Measurements from ENCODE around the gene RAB25.
"Not testable (repeated sequence)": the region's sequence is repeated elsewhere in the genome, so short reads cannot be mapped to it uniquely, and the experiment has no call there.

RAB25 gene

DNA sequence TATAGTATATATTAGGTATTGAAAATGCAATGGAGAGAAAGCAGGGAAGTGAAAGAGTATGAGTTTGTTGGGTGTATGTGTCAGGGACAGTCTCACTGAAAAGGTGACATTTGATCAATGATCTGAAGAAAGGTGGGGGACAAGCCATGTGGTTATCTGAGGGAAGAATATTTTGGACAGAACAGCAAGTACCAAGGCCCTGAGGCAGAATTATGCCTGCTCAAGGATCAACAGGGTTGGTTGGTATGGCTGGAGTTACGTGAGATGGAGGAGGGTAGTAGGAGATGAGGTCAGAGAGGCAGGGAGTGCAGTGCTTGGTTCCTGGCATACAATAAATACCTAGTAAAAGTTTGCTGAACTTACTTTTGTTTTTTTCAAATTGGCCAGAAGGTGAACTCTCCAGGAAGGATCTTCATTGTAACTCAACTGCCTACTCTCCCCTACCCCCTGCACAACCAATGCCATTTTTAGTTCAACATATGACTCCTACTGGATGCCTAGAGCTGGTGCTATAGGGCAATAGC is 4.6 kb upstream of the RAB25 start:
- Histone ChIP-seq H3K36me3 (ENCODE audit: control insufficient read depth, insufficient read depth, low read length) (no peaks in the 10 kb centered on the region), H3K9me3 (ENCODE audit: control insufficient read depth, insufficient read depth, low read length) (no peaks in the 10 kb centered on the region), H3K27me3 (ENCODE audit: control insufficient read depth, insufficient read depth, low read length) (peaks cover 12% of the 10 kb centered on the region), H3K4me1 (ENCODE audit: control insufficient read depth, insufficient read depth, low read length) (peaks cover 8% of the 10 kb centered on the region), H3K9ac (ENCODE audit: low read depth, low read length) (no peak overlapping the region), H3K4me3 (ENCODE audit: low read depth, low read length) (no peak overlapping the region)

DNA sequence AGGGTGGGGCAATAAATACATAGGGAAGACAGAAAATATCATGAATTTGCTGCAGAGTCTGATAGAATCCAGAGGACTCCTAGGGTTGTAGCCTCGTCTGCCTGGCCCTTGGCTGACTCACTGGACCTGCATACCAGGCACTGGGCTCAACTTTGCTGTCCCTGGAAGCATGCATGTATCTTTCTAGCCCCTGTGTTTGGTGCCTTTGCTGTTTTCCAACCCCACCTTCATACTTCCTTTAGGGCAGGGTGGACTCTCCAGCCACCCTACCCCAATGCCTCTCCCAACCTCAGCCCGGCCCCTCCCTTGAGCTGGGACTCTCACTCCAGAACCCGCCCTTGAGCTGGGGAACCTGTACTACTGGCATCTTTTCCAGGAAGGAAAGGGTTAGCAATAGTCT is 1.2 kb downstream of the RAB25 start:
- H3K9me3 ChIP-seq (ENCODE audit: control insufficient read depth, insufficient read depth, low read length), result no peaks in the 10 kb centered on the region
- H3K36me3 ChIP-seq (ENCODE audit: control insufficient read depth, insufficient read depth, low read length), result no peaks in the 10 kb centered on the region
- peaks cover 10% of the 10 kb centered on the region for H3K27me3 ChIP-seq (ENCODE audit: control insufficient read depth, insufficient read depth, low read length)
- H3K4me1 ChIP-seq (ENCODE audit: control insufficient read depth, insufficient read depth, low read length), result peaks cover 11% of the 10 kb centered on the region
- no peak overlapping the region for H3K4me3 ChIP-seq (ENCODE audit: low read depth, low read length)
- H3K9ac ChIP-seq (ENCODE audit: low read depth, low read length), result no peak overlapping the region

DNA sequence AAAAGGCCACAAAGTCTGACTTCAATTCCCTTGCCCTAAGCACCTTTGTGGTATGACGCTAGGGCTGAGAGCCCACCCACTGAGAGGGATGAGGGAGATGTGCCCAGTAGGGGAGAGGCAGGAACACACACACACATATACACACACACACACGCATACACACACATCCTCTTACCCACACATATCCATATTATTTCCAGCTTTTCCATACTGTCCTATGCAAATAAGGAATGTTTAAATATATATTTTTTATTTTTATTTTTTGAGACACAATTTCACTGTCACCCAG is 3.0 kb downstream of the RAB25 start:
- Histone ChIP-seq H3K9me3 (ENCODE audit: control insufficient read depth, insufficient read depth, low read length) (no peaks in the 10 kb centered on the region), H3K36me3 (ENCODE audit: control insufficient read depth, insufficient read depth, low read length) (no peaks in the 10 kb centered on the region), H3K27me3 (ENCODE audit: control insufficient read depth, insufficient read depth, low read length) (peaks cover 7% of the 10 kb centered on the region), H3K4me1 (ENCODE audit: control insufficient read depth, insufficient read depth, low read length) (peaks cover 11% of the 10 kb centered on the region), H3K4me3 (ENCODE audit: low read depth, low read length) (no peak overlapping the region), H3K9ac (ENCODE audit: low read depth, low read length) (no peak overlapping the region)

DNA sequence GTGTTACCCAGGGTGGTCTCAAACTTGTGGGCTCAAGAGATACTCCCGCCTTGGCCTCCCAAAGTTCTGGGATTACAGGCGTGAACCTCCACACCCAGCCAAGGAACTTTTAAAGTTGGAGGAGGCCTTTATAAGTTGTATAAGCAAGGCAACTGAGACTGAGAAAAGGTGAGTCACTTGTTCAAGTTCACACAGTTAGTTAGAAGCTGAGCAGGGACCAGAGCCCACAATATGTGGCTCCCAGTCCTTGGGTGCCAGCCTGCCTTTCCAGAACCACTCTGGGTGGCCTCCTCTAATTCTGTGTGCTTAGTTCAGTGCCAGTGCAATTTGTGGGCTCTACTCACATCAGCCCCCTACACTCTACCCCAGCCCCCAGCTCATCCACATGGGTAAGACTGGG is 3.7 kb downstream of the RAB25 start:
- Histone ChIP-seq H3K36me3 (ENCODE audit: control insufficient read depth, insufficient read depth, low read length) (no peaks in the 10 kb centered on the region), H3K9ac (ENCODE audit: low read depth, low read length) (no peak overlapping the region), H3K4me1 (ENCODE audit: control insufficient read depth, insufficient read depth, low read length) (peaks cover 11% of the 10 kb centered on the region), H3K4me3 (ENCODE audit: low read depth, low read length) (no peak overlapping the region), H3K27me3 (ENCODE audit: control insufficient read depth, insufficient read depth, low read length) (peaks cover 4% of the 10 kb centered on the region), H3K9me3 (ENCODE audit: control insufficient read depth, insufficient read depth, low read length) (no peaks in the 10 kb centered on the region)

DNA sequence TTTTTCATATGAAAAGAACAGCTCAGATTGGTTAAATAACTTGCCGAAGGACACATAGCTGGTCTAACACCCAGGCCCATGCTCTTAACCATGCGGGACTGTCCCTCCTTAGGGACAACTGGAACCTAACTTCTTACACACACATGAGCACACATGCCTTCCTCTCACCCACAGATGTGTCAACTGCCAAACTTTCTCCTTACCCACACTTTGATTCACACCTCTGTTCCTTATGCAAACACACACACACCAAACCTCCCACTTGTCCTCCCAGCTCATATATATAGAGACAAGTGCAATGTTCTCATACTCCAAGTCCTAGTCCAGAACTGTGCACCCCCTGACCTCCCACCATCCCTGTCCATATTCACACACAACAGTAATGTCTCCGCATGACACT is 4.3 kb downstream of the RAB25 start:
- peaks cover 11% of the 10 kb centered on the region for H3K4me1 ChIP-seq (ENCODE audit: control insufficient read depth, insufficient read depth, low read length)
- H3K9me3 ChIP-seq (ENCODE audit: control insufficient read depth, insufficient read depth, low read length), result no peaks in the 10 kb centered on the region
- H3K36me3 ChIP-seq (ENCODE audit: control insufficient read depth, insufficient read depth, low read length), result no peaks in the 10 kb centered on the region
- no peak overlapping the region for H3K9ac ChIP-seq (ENCODE audit: low read depth, low read length)
- H3K27me3 ChIP-seq (ENCODE audit: control insufficient read depth, insufficient read depth, low read length), result peaks cover 4% of the 10 kb centered on the region
- H3K4me3 ChIP-seq (ENCODE audit: low read depth, low read length), result no peak overlapping the region

DNA sequence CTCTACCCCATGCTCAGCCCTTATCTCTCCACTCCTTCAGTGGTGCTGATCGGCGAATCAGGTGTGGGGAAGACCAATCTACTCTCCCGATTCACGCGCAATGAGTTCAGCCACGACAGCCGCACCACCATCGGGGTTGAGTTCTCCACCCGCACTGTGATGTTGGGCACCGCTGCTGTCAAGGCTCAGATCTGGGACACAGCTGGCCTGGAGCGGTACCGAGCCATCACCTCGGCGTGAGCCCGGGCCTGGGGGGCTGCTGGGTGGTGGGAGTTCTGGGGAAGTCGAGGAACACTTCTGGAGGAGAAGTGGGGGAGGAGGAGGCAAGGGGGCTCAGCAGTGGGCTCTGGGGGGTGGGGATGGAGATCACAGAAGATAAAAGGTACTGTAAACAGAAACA is 4.9 kb downstream of the RAB25 start:
- peaks cover 4% of the 10 kb centered on the region for H3K27me3 ChIP-seq (ENCODE audit: control insufficient read depth, insufficient read depth, low read length)
- no peak overlapping the region for H3K9ac ChIP-seq (ENCODE audit: low read depth, low read length)
- H3K9me3 ChIP-seq (ENCODE audit: control insufficient read depth, insufficient read depth, low read length), result no peaks in the 10 kb centered on the region
- peaks cover 11% of the 10 kb centered on the region for H3K4me1 ChIP-seq (ENCODE audit: control insufficient read depth, insufficient read depth, low read length)
- H3K36me3 ChIP-seq (ENCODE audit: control insufficient read depth, insufficient read depth, low read length), result no peaks in the 10 kb centered on the region
- no peak overlapping the region for H3K4me3 ChIP-seq (ENCODE audit: low read depth, low read length)

DNA sequence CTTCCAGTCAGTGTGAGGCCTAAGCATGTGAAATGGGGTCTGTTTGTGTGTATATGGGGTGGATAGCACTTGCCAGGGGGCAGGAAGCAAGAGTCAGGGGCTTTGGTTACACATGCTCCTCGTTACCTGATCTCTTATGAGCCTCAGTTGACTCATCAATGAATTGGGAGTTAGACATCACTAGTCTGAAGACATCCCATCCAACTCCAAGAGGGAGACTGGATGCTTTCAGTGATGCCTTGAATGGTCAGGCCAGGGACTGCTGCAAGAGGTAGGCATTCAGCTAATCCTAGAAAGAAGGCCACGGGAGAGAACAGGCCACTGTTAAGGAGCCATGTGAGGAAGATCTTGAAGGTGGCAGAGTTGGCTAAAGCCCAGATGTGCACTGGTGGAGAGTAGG is 6.3 kb downstream of the RAB25 start:
- Histone ChIP-seq H3K36me3 (ENCODE audit: control insufficient read depth, insufficient read depth, low read length) (no peaks in the 10 kb centered on the region), H3K9ac (ENCODE audit: low read depth, low read length) (no peak overlapping the region), H3K27me3 (ENCODE audit: control insufficient read depth, insufficient read depth, low read length) (no peaks in the 10 kb centered on the region), H3K4me3 (ENCODE audit: low read depth, low read length) (no peak overlapping the region), H3K9me3 (ENCODE audit: control insufficient read depth, insufficient read depth, low read length) (no peaks in the 10 kb centered on the region), H3K4me1 (ENCODE audit: control insufficient read depth, insufficient read depth, low read length) (peaks cover 7% of the 10 kb centered on the region)

DNA sequence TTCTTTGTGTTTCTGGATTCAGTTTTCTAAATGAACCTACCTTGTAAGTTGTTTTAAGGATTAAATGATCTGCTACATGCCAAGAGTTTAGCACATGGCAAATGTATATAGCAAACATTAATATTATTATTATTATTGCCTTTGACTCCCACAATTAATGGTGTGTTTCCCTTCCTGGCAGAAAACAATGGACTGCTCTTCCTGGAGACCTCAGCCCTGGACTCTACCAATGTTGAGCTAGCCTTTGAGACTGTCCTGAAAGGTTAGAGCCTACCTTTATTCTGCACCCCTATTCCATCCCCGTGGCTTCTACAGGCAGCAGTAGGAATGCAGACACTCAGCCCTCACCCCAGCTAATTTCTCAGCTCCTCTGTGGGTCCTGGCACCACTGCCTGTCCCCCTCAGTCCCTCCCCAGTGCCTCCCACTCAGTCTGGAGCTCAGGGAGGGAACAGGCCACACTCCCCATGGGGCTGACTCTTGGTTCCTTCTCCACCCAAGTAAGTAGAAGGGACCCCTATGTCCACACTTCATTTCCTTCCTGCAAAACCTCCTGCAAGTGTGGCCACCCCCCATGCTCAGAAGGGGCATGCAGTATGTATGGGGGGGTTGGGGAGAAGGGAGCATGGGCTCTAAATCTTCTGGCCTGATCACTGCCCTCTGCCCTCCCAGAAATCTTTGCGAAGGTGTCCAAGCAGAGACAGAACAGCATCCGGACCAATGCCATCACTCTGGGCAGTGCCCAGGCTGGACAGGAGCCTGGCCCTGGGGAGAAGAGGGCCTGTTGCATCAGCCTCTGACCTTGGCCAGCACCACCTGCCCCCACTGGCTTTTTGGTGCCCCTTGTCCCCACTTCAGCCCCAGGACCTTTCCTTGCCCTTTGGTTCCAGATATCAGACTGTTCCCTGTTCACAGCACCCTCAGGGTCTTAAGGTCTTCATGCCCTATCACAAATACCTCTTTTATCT is 8.8 kb downstream of the RAB25 start:
- H3K36me3 ChIP-seq (ENCODE audit: control insufficient read depth, insufficient read depth, low read length), result no peaks in the 10 kb centered on the region
- H3K9ac ChIP-seq (ENCODE audit: low read depth, low read length), result no peak overlapping the region
- peaks cover 23% of the 10 kb centered on the region for H3K4me1 ChIP-seq (ENCODE audit: control insufficient read depth, insufficient read depth, low read length)
- H3K9me3 ChIP-seq (ENCODE audit: control insufficient read depth, insufficient read depth, low read length), result no peaks in the 10 kb centered on the region
- H3K27me3 ChIP-seq (ENCODE audit: control insufficient read depth, insufficient read depth, low read length), result no peaks in the 10 kb centered on the region
- H3K4me3 ChIP-seq (ENCODE audit: low read depth, low read length), result no peak overlapping the region

DNA sequence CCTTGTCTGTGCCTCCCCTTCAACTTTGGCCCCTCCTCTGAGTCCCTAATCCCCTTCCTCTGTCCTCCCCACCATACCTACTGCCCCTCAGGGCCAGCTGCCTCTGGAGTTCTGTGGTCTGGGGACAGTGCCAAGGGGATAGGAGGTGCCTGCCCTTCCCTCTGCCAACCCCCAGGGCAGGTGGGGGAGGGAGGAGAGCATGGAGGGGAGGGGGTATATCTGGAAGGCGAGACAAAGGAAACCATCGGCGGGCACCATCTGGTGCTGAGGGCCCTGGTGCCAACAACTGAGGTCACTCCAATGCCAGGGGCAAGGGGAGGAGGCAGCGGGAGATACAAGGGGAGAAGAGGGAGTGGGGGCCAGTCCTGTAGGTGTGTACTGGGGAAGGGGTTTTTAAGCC is 9.6 kb downstream of the RAB25 start:
- H3K27me3 ChIP-seq (ENCODE audit: control insufficient read depth, insufficient read depth, low read length), result no peaks in the 10 kb centered on the region
- no peak overlapping the region for H3K4me3 ChIP-seq (ENCODE audit: low read depth, low read length)
- no peak overlapping the region for H3K9ac ChIP-seq (ENCODE audit: low read depth, low read length)
- no peaks in the 10 kb centered on the region for H3K36me3 ChIP-seq (ENCODE audit: control insufficient read depth, insufficient read depth, low read length)
- H3K9me3 ChIP-seq (ENCODE audit: control insufficient read depth, insufficient read depth, low read length), result no peaks in the 10 kb centered on the region
- H3K4me1 ChIP-seq (ENCODE audit: control insufficient read depth, insufficient read depth, low read length), result peaks cover 29% of the 10 kb centered on the region

DNA sequence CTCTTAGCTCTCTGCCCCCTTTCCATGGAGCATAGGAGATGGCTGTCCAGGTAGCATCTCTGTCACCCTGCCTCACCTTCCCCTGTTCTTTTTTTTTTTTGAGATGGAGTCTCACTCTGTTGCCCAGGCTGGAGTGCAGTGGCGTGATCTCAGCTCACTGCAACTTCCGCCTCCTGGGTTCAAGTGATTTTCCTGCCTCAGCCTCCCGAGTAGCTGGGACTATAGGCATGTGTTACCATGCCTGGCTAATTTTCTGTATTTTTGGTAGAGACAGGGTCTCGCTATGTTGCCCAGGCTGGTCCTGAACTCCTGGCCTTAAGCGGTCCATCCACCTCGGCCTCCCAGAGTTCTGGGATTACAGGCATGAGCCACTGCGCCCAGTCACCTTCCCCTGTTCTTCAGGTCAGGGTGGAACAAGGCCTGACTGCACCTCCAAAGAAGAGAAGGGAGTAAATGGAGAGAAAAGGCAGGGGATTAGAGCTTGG is 10.4 kb downstream of the RAB25 start:
- not testable (repeated sequence) for H3K4me3 ChIP-seq (ENCODE audit: low read depth, low read length); H3K36me3 ChIP-seq (ENCODE audit: control insufficient read depth, insufficient read depth, low read length); H3K9ac ChIP-seq (ENCODE audit: low read depth, low read length); H3K27me3 ChIP-seq (ENCODE audit: control insufficient read depth, insufficient read depth, low read length); H3K9me3 ChIP-seq (ENCODE audit: control insufficient read depth, insufficient read depth, low read length)
- H3K4me1 ChIP-seq (ENCODE audit: control insufficient read depth, insufficient read depth, low read length), result peaks cover 34% of the 10 kb centered on the region

DNA sequence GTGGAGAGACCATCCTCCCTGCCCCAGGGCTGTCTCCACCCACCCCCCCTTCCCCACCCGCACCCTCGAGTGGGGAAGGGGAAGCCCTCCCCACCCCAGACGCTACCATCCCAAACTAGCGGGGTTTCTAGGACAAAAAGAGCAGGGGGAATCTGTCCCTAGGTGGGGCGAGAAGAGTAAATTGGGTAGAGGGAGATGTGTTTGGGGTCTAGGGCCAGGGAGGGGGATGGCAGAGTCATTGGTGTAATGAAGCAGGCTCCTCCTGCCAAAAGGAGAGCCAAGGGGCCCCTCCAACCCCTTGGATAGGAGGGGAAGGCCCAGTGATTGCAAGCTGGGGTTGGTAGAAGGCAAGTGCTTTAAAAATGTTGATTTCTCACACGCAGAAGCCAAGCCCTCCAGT is 11.3 kb downstream of the RAB25 start:
- H3K9me3 ChIP-seq (ENCODE audit: control insufficient read depth, insufficient read depth, low read length), result no peaks in the 10 kb centered on the region
- no peaks in the 10 kb centered on the region for H3K27me3 ChIP-seq (ENCODE audit: control insufficient read depth, insufficient read depth, low read length)
- no peak overlapping the region for H3K4me3 ChIP-seq (ENCODE audit: low read depth, low read length)
- H3K4me1 ChIP-seq (ENCODE audit: control insufficient read depth, insufficient read depth, low read length), result peaks cover 34% of the 10 kb centered on the region
- H3K36me3 ChIP-seq (ENCODE audit: control insufficient read depth, insufficient read depth, low read length), result peaks cover 6% of the 10 kb centered on the region
- H3K9ac ChIP-seq (ENCODE audit: low read depth, low read length), result no peak overlapping the region

DNA sequence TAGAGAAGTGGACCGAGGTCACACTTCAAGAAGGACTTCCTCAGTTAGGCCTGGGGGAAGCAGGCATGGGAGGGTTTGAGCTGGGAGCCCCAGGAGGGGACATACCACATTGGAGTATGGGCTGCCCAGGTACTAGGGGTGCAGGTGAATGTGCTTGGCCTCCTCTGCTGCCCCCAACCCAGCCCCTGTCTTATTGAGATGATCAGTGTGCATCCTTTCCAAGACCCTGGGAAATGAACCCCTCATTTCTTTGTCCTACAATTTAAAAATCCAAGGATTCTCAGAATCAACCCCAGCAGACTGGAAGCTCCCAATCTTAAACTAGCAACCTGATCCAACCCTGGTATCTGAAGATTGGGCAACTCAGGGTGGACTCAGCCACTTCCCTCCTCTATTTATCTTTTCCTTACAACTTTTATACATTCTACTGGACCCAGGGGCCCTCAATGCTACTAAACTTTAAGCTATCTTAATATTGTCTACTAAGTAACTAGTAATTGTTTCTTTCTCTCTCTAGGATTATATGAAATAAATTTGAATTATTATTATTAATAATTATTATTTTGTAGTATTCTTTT is 12.2 kb downstream of the RAB25 start:
- no peak overlapping the region for H3K9ac ChIP-seq (ENCODE audit: low read depth, low read length)
- peaks cover 6% of the 10 kb centered on the region for H3K36me3 ChIP-seq (ENCODE audit: control insufficient read depth, insufficient read depth, low read length)
- peaks cover 9% of the 10 kb centered on the region for H3K27me3 ChIP-seq (ENCODE audit: control insufficient read depth, insufficient read depth, low read length)
- peaks cover 38% of the 10 kb centered on the region for H3K4me1 ChIP-seq (ENCODE audit: control insufficient read depth, insufficient read depth, low read length)
- H3K9me3 ChIP-seq (ENCODE audit: control insufficient read depth, insufficient read depth, low read length), result no peaks in the 10 kb centered on the region
- H3K4me3 ChIP-seq (ENCODE audit: low read depth, low read length), result no peak overlapping the region
